Ovary (tissue), 3 donors: Measurements from ENCODE around the gene LCA5L.

Experiments
- CTCF ChIP-seq, 3 donors: fragments of 450-650 bp in 2 of 3; fragments of 200-600 bp in 1 of 3; IDR thresholded peaks; one replicate each; pipeline versions ENCODE4 v1.5.1 to v1.8.0; 2016 to 2022; ENCODE audit warnings: antibody characterized with exemption in 3 of 3, mild to moderate bottlenecking in 1 of 3
- EP300 ChIP-seq: sonication (generic); formaldehyde crosslinking; IDR thresholded peaks from one replicate; pipeline ENCODE4 v1.6.1; 2017; ENCODE audit warnings: antibody characterized with exemption
- POLR2A ChIP-seq: fragments of 450-650 bp; IDR thresholded peaks from one replicate; pipeline ENCODE4 v1.6.1; 2017; ENCODE audit warnings: antibody characterized with exemption, mild to moderate bottlenecking, moderate library complexity
- donor health status: DM: no; HTN: no; CAD: no.

GRCh38 chr21:39367783-39368182, 77.8 kb downstream of the LCA5L start:
- TF ChIP-seq CTCF (IDR thresholded peaks at IDR 0.05) (no peak), POLR2A (no peak), EP300 (no peak)
